GM23338 (cell line): ENCODE measurements around the gene RWDD2A. TPM values are rescaled to one million over a fixed set of nuclear protein-coding genes. Genes with fewer than 3 reads are reported as not detected.

Experiments used
- ATAC-seq: fragments of 200-7000 bp; cut with Tn5 transposase; 3 replicates; pipeline ENCODE4 v1.9.1; 2020
- DNase-seq: peaks from one replicate; pipeline ENCODE4 v3.0.0-alpha.2; 2015; ENCODE audit warnings: low spot score
- H2AFZ ChIP-seq: fragments of 200-600 bp; sonication (generic); 2 replicates; pipeline ENCODE4 v1.8.0; 2016; ENCODE audit warnings: antibody characterized with exemption, mild to moderate bottlenecking, moderate library complexity
- H3F3A ChIP-seq: fragments of 200-600 bp; sonication (generic); replicated peaks from 2 replicates; pipeline ENCODE4 v1.8.0; 2017; ENCODE audit warnings: antibody characterized with exemption, mixed run types, low read depth
- H3K27ac ChIP-seq: fragments of 200-600 bp; sonication (generic); 2 replicates; pipeline ENCODE4 v1.6.1; 2016; ENCODE audit warnings: low read depth
- H3K27me3 ChIP-seq: fragments of 200-600 bp; sonication (generic); 2 replicates; pipeline ENCODE4 v1.8.0; 2016; ENCODE audit warnings: mild to moderate bottlenecking, mixed run types, moderate library complexity; ENCODE audit not compliant: insufficient read depth
- H3K36me3 ChIP-seq: fragments of 200-600 bp; sonication (generic); 2 replicates; pipeline ENCODE4 v1.8.0; 2016; ENCODE audit warnings: mild to moderate bottlenecking; ENCODE audit not compliant: insufficient read depth
- H3K4me1 ChIP-seq: fragments of 200-600 bp; sonication (generic); 2 replicates; pipeline ENCODE4 v1.8.0; 2016; ENCODE audit warnings: mild to moderate bottlenecking, moderate library complexity; ENCODE audit not compliant: insufficient read depth
- H3K4me2 ChIP-seq: fragments of 200-600 bp; sonication (generic); 2 replicates; pipeline ENCODE4 v1.7.1; 2017; ENCODE audit warnings: mixed run types
- H3K4me3 ChIP-seq: fragments of 200-600 bp; sonication (generic); 2 replicates; pipeline ENCODE4 v1.6.1; 2016; ENCODE audit warnings: mixed run types
- H3K79me2 ChIP-seq: fragments of 200-600 bp; sonication (generic); replicated peaks from 2 replicates; pipeline ENCODE4 v1.8.0; 2017; ENCODE audit warnings: mild to moderate bottlenecking; ENCODE audit not compliant: insufficient read depth
- H3K9me2 ChIP-seq: fragments of 200-600 bp; sonication (generic); 2 replicates; pipeline ENCODE4 v1.8.0; 2017; ENCODE audit not compliant: insufficient read depth
- H4K20me1 ChIP-seq: fragments of 200-600 bp; sonication (generic); replicated peaks from 2 replicates; pipeline ENCODE4 v1.8.0; 2017; ENCODE audit warnings: mild to moderate bottlenecking; ENCODE audit not compliant: insufficient read depth
- H3K27ac Mint-ChIP-seq: 2 replicates; pipeline ENCODE4 v1.8.0; 2020; ENCODE audit warnings: inconsistent platforms, mild to moderate bottlenecking, moderate library complexity, mixed read lengths
- H3K27me3 Mint-ChIP-seq: 3 replicates; pipeline ENCODE4 v1.8.0; 2022; ENCODE audit warnings: low read depth, mild to moderate bottlenecking, moderate library complexity, mixed read lengths, inconsistent platforms; ENCODE audit not compliant: insufficient read depth, poor library complexity
- H3K36me3 Mint-ChIP-seq: 3 replicates; pipeline ENCODE4 v1.8.0; 2021; ENCODE audit warnings: low read depth, mild to moderate bottlenecking, inconsistent platforms, moderate library complexity, mixed read lengths
- H3K4me1 Mint-ChIP-seq: 3 replicates; pipeline ENCODE4 v1.8.0; 2020; ENCODE audit warnings: mild to moderate bottlenecking, inconsistent platforms, mixed read lengths
- H3K4me3 Mint-ChIP-seq: 3 replicates; pipeline ENCODE4 v1.8.0; 2021; ENCODE audit warnings: moderate library complexity, mild to moderate bottlenecking, inconsistent platforms, mixed read lengths
- H3K9me3 Mint-ChIP-seq: 3 replicates; pipeline ENCODE4 v1.8.0; 2020; ENCODE audit warnings: moderate library complexity, mild to moderate bottlenecking, inconsistent platforms, mixed read lengths
- CREB1 ChIP-seq: fragments of 250-450 bp; sonication (Bioruptor Pico); IDR thresholded peaks from 2 replicates; pipeline ENCODE4 v1.5.0; 2020; ENCODE audit warnings: low read depth, mild to moderate bottlenecking, moderate library complexity
- CTCF ChIP-seq, 2 experiments: fragments of 200-600 bp in 1 of 2; sonication (generic) in 1 of 2; conservative IDR thresholded peaks; 2 replicates each; pipeline versions ENCODE4 v1.5.1 to v1.6.1; 2016 to 2017; ENCODE audit warnings: antibody characterized with exemption in 2 of 2, low read depth in 2 of 2, mild to moderate bottlenecking in 2 of 2, moderate library complexity in 1 of 2
- ETS1 ChIP-seq: IDR thresholded peaks from 2 replicates; pipeline ENCODE4 v1.6.1; 2016; ENCODE audit warnings: antibody characterized with exemption
- EZH2 ChIP-seq: fragments of 200-600 bp; sonication (generic); IDR thresholded peaks from one replicate; pipeline ENCODE4 v1.8.0; 2017; ENCODE audit warnings: antibody characterized with exemption, mild to moderate bottlenecking, low read depth; ENCODE audit not compliant: unreplicated experiment
- EZH2phosphoT487 ChIP-seq: fragments of 200-600 bp; sonication (generic); IDR thresholded peaks from one replicate; pipeline ENCODE4 v1.8.1; 2018; ENCODE audit warnings: antibody characterized with exemption; ENCODE audit not compliant: unreplicated experiment
- JUNB ChIP-seq: IDR thresholded peaks from one replicate; pipeline ENCODE4 v1.6.1; 2016; ENCODE audit warnings: antibody characterized with exemption; ENCODE audit not compliant: unreplicated experiment
- NANOG ChIP-seq: IDR thresholded peaks from 2 replicates; pipeline ENCODE4 v1.6.1; 2016; ENCODE audit warnings: antibody characterized with exemption, borderline replicate concordance
- POLR2AphosphoS5 ChIP-seq: IDR thresholded peaks from 2 replicates; pipeline ENCODE4 v1.6.1; 2016; ENCODE audit warnings: antibody characterized with exemption, low read depth
- REST ChIP-seq: IDR thresholded peaks from one replicate; pipeline ENCODE4 v1.6.1; 2018; ENCODE audit warnings: antibody characterized with exemption; ENCODE audit not compliant: unreplicated experiment
- STAT1 ChIP-seq: IDR thresholded peaks from one replicate; pipeline ENCODE4 v1.6.1; 2016; ENCODE audit warnings: antibody characterized with exemption; ENCODE audit not compliant: unreplicated experiment
- ZNF114 ChIP-seq: fragments of 250-450 bp; sonication (Bioruptor Pico); IDR thresholded peaks from 2 replicates; pipeline ENCODE4 v1.5.0; 2020; ENCODE audit warnings: mild to moderate bottlenecking, moderate library complexity
- ZNF331 ChIP-seq: fragments of 250-450 bp; sonication (Bioruptor Pico); IDR thresholded peaks from 2 replicates; pipeline ENCODE4 v1.5.0; 2020; ENCODE audit warnings: low read depth, mild to moderate bottlenecking, moderate library complexity
- polyA plus RNA-seq: library from polyadenylated mRNA; unstranded; fragments of >200 nt; fragmentation: Nextera tagmentation; extraction: Ambion mirVana; gene quantifications from 2 replicates; pipeline ENCODE4 v1.2.1, GENCODE V29; 2016
- total RNA-seq: library from RNA; depleted of rRNA; stranded (reverse); fragments of >200 nt; shearing (Covaris generic); gene quantifications from 2 replicates; pipeline ENCODE4 v1.2.3, GENCODE V29; 2014
- TF ChIP-seq, protein P1 (sequence below): fragments of 250-450 bp; sonication (Bioruptor Pico); IDR thresholded peaks from 2 replicates; pipeline ENCODE4 v1.5.0; 2020; ENCODE audit warnings: mild to moderate bottlenecking, moderate library complexity

RWDD2A gene
- total and polyA plus RNA-seq, 2 experiments from 2014 or later: 3.1 to 3.7 TPM

GRCh38 chr6:83190626-83191025, 2.5 kb upstream of the RWDD2A start:
- no peak overlapping the region for H3K4me3 ChIP-seq
- H3F3A ChIP-seq: no peaks in the 10 kb centered on the region
- DNase-seq (no peak), ATAC-seq (no peak)
- H3K4me1 ChIP-seq: peaks cover 4% of the 10 kb centered on the region
- H3K9me3 Mint-ChIP-seq: no peaks in the 10 kb centered on the region
- TF ChIP-seq ZNF331 (CRISPR knock-in tag): no peak
- TF ChIP-seq REST: no peak
- no peak for TF ChIP-seq CREB1 (CRISPR knock-in tag)
- no peak for TF ChIP-seq ETS1
- TF ChIP-seq STAT1: no peak
- no peak for TF ChIP-seq POLR2AphosphoS5
- TF ChIP-seq EZH2phosphoT487: no peak
- TF ChIP-seq JUNB: no peak
- no peak for TF ChIP-seq ZNF114 (CRISPR knock-in tag)
- TF ChIP-seq CTCF (conservative IDR thresholded peaks at IDR 0.05; ENCODE audit: low read depth in 2 of 2): no peak
- no peak for TF ChIP-seq NANOG
- TF ChIP-seq EZH2: no peak
- TF ChIP-seq, protein P1, sequence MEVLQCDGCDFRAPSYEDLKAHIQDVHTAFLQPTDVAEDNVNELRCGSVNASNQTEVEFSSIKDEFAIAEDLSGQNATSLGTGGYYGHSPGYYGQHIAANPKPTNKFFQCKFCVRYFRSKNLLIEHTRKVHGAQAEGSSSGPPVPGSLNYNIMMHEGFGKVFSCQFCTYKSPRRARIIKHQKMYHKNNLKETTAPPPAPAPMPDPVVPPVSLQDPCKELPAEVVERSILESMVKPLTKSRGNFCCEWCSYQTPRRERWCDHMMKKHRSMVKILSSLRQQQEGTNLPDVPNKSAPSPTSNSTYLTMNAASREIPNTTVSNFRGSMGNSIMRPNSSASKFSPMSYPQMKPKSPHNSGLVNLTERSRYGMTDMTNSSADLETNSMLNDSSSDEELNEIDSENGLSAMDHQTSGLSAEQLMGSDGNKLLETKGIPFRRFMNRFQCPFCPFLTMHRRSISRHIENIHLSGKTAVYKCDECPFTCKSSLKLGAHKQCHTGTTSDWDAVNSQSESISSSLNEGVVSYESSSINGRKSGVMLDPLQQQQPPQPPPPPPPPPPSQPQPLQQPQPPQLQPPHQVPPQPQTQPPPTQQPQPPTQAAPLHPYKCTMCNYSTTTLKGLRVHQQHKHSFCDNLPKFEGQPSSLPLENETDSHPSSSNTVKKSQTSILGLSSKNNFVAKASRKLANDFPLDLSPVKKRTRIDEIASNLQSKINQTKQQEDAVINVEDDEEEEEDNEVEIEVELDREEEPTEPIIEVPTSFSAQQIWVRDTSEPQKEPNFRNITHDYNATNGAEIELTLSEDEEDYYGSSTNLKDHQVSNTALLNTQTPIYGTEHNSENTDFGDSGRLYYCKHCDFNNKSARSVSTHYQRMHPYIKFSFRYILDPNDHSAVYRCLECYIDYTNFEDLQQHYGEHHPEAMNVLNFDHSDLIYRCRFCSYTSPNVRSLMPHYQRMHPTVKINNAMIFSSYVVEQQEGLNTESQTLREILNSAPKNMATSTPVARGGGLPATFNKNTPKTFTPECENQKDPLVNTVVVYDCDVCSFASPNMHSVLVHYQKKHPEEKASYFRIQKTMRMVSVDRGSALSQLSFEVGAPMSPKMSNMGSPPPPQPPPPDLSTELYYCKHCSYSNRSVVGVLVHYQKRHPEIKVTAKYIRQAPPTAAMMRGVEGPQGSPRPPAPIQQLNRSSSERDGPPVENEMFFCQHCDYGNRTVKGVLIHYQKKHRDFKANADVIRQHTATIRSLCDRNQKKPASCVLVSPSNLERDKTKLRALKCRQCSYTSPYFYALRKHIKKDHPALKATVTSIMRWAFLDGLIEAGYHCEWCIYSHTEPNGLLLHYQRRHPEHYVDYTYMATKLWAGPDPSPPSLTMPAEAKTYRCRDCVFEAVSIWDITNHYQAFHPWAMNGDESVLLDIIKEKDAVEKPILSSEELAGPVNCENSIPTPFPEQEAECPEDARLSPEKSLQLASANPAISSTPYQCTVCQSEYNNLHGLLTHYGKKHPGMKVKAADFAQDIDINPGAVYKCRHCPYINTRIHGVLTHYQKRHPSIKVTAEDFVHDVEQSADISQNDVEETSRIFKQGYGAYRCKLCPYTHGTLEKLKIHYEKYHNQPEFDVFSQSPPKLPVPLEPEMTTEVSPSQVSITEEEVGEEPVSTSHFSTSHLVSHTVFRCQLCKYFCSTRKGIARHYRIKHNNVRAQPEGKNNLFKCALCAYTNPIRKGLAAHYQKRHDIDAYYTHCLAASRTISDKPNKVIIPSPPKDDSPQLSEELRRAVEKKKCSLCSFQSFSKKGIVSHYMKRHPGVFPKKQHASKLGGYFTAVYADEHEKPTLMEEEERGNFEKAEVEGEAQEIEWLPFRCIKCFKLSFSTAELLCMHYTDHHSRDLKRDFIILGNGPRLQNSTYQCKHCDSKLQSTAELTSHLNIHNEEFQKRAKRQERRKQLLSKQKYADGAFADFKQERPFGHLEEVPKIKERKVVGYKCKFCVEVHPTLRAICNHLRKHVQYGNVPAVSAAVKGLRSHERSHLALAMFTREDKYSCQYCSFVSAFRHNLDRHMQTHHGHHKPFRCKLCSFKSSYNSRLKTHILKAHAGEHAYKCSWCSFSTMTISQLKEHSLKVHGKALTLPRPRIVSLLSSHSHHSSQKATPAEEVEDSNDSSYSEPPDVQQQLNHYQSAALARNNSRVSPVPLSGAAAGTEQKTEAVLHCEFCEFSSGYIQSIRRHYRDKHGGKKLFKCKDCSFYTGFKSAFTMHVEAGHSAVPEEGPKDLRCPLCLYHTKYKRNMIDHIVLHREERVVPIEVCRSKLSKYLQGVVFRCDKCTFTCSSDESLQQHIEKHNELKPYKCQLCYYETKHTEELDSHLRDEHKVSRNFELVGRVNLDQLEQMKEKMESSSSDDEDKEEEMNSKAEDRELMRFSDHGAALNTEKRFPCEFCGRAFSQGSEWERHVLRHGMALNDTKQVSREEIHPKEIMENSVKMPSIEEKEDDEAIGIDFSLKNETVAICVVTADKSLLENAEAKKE (CRISPR knock-in tag): no peak
- no peak overlapping the region for H3K4me2 ChIP-seq
- H3K4me3 Mint-ChIP-seq: no peak overlapping the region
- H3K79me2 ChIP-seq: peaks cover 48% of the 10 kb centered on the region
- peaks cover 16% of the 10 kb centered on the region; the same call in 2 of the 3 replicates for H3K4me1 Mint-ChIP-seq
- H3K36me3 Mint-ChIP-seq: peaks cover 22% of the 10 kb centered on the region
- peaks cover 21% of the 10 kb centered on the region for H4K20me1 ChIP-seq
- no peak overlapping the region for H2AFZ ChIP-seq
- H3K27ac ChIP-seq: no peak overlapping the region
- no peak overlapping the region for H3K27ac Mint-ChIP-seq
- H3K9me2 ChIP-seq: no peaks in the 10 kb centered on the region
- H3K27me3 ChIP-seq: no peaks in the 10 kb centered on the region
- H3K27me3 Mint-ChIP-seq: peaks cover 10% of the 10 kb centered on the region
- H3K36me3 ChIP-seq: peaks cover 37% of the 10 kb centered on the region
